Stimulated activated CD4-positive, alpha-beta T cell treated with anti-CD3 and anti-CD28 coated beads, Interleukin-2, amount 100 ng/mL, for 48 hours (primary cell): ENCODE results near the gene C3.

Experiments used
- DNase-seq, 2 donors: peaks; one replicate each; pipeline ENCODE4 v3.0.0-alpha.2; 2020

C3 gene

DNA sequence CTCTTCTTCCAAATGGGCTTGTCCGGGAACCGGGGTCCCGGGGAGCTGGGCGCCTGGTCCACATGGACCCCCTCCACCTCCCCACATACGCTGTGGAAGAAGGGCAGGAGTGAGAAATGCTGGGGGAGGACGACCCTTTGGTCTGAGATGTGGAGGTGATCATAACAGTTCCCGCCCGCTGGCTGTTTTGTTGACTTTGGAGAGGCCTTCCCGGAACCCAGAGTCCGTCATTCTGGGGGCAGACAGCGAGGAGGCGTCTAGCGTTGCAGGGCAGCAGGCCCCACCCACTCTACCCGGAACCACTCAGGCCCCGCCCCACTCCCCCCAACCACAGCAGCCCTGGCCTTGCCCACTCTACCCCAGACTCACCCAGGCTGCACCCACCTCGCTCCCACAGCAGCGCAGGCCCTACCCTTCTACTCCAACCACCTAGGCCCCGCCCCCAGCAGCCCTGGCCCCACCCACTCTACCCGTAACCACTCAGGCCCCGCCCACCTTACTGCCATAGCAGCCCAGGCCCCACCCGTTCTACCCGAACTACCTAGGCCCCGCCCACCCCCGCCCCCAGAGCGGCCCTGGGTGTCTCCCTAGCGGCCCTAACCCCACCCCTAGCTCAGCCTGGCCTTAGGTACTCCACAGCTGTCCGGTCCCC is 9.8 kb upstream of the C3 start:
- DNase-seq, result peak; percentile 39 to 55

DNA sequence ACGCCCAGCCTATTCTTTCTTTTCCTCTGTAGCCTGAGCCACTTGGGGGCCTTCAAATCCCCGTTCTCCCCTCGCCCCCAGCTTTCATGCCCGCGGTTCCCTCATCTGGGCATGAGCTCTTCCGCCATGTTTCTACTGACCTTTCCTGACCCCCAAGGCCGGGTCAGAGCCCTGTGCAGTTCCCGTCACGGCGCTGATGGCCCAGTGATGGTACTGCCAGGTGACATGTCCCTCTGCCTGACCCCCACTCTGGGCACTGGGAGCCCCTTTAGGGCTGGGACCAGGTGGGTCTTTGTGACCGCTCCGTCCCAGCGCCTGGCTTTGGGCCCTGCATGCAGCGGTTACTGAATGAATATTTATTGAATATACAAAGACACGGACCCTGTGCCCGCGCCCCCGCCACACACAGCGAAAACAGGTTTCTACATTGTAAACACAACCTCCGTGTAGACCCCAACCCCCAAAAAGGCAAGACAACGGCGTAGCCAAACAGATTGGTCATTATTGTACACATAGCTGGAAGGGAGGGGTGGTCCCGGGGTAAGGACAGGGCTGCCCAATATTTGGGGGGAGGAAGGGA is 9.2 kb upstream of the C3 start:
- DNase-seq, result no peak

DNA sequence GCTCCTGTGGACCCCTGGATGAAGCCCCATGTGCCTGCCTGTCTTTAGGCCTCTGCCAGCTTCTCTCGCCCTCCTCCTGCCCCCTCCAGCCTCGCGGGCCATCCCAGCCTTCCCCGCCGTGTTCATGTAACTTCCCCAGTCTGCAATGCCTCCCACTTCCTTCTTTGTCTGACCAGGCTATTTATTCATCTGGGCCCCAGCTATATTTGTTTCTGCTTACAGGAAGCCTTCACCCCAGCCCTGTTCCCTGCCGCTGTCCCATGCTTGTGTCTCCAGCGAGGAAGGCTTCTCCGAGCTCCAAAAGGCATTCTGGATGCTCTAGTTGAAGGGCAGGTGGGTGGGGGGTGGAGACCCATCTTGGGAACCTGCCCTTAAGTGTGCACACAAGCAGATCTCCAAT is 7.9 kb upstream of the C3 start:
- DNase-seq, result no peak

DNA sequence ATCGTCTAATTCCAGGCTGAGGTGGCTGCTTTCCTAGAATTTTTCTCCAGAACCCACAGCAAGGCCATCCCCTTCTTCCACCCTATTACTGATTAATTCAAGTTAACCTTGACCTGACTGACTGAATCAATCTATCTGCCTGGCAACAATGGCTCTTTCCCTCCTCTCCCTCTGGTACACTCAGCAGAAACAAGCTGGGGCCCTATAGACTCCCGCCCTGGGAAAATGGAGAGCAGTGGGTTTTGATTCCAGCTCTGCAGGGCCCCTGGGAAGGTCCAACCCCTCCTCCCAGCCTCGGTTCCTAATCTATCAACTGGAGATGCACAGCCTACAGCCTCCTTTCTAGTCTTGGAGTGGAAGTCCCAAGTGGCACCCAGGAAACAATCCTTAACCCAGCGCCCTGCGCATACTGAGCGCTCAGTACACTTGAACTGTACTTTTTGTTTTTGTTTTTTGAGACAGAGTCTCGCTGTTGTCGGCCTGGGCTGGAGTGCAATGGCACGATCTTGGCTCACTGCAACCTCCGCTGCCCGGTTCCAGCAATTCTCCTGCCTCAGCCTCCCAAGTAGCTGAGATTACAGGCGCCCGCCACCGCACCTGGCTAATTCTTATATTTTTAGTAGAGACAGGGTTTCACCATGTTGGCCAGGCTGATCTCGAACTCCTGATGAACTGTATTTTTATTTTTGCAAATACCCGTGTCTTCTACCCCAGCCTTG is 5.2 kb upstream of the C3 start:
- no peak for DNase-seq

DNA sequence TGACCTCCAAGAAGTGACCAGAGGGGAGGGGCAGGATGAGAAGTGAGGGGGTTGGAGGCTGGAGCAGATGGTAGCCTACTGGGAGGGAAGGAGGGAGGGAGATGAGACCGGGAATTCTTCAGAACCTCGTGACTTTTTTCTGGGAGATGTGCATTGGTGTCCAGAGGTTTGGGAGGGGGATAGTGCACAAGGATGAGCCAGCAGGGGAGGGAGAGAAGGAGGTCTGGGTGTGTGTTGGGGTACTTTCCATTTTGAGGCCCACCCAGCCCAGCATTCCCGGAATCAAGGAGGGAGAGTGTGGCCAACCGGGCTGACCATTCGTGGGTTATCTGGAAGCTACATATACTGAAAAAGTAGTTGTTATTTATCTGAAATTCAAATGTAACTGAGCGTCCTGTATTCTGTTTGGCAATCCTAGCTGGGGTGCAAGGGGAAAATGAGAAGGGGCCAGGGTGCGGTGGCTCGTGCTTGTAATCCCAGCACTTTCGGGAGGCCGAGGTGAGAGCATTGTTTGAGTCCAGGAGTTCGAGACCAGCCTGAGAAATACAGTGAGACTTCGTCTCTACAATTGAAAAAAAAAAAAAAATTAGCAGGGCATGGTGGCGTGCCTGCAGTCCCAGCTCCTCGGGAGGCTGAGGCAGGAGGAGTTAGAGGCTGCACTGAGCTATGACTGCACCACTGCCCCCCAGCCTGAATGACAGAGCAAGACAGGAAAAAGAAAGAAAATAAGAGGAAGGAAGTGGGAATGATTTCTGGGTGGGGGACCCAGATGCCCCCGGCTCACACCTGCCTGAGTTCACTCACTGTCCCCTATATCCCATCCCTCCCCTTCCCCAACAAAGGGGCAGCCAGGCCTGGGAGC is 4.4 kb upstream of the C3 start:
- DNase-seq, result no peak

DNA sequence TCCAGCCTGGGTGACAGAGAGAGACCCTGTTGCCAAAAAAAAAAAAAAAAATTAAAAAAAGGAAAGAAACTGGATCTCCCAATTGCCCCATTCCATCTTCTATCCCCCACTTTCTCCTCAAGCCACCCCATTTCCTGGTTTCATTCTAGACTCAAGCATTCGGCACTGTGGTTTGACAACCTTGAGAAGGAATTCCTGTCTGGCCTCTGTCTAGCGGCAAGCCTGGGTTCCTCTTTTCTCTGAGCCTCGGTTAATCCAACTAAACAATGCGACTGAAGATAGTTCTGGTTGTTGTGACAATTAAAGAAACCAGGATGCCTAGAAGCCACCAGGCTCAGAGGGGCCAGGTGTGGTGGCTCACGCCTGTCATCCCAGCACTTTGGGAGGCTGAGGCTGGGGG is 3.3 kb upstream of the C3 start:
- DNase-seq, result no peak

DNA sequence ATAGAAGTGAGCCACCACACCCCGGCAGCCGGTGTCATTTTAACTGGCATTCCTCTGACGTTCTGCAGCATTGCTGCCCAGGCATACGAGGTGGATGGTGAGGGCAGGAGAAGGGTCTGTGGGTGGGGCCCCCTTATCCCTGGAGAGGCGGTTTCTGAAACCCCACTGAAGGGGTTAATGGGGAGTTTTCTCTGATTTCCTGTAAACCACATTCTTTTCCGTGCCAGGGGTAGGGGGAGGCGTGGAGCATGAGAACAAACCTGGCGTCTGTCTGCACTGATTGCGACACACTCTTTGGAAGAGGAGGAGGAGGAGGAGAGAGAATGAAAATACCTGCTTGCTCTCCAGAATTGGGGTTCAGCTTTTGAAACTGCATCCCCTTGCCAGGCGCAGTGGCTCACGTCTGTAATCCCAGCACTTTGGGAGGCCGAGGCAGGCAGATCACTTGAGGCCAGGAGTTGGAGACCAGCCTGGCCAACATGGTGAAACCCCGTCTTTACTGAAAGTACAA is 2.7 kb upstream of the C3 start:
- DNase-seq, result no peak

DNA sequence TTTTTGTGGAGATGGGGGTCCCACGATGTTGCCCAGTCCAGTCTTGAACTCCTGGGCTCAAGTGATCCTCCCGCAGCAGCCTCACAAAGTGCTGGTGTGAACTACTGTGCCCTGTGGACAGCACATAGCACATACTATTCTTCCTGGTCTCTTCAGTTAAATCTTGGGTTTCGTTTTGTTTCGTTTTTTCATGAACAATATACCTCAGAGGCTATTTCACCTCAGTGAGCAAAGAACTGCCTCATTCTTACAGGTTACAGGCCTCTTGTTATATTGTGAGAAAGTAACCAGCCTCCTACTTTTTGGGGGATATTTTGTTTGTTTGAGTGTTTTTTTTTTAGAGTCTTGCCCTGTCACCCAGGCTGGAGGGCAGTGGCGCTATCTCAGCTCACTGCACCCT is 1.3 kb upstream of the C3 start:
- DNase-seq, result no peak

DNA sequence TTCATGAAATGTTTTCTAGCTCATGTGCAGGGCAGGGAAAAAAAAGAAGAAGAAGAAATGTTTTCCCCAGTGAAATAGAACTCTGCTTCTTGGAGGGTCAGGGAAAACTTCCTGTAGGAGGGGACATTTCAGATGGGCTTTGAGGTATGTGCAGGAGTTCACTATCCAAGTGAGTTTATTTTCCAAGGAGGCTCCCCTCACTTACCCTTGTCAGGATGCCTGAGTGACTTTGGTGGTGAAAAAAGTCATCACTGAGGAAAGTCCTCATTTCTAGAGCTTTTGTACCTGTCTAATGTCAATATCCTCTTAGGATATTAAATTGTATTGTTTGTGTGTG is 656 bp upstream of the C3 start:
- no peak for DNase-seq

DNA sequence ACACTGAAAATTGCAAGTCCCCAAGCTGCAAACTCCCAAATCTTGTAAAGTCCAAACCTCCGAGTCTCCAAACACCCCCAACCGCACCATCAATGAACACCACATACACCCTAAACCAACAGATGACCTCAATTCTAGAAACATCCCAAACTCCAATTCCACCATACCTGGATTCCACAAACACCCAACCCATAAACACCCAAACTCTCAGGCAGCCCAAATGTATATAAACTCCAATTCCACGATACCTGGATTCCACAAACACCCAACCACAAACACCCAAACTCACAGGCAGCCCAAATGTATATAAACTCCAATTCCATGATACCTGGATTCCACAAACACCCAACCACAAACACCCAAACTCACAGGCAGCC is 470 bp downstream of the C3 start:
- no peak for DNase-seq

DNA sequence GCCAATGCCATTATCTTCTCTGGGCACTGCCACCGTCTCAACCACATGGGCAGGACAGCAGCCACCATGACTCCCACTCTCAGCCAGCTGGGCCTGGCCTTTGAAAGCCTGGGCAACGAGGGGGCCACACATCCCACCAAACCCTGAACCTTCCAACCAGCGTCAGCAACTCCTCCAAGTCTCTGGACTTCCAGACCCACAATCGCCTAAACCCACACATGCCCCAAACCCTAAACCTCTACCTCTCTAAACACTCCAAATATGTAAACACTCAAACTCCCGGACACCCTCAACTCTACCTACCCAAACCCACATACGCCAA is 949 bp downstream of the C3 start:
- DNase-seq, result no peak

DNA sequence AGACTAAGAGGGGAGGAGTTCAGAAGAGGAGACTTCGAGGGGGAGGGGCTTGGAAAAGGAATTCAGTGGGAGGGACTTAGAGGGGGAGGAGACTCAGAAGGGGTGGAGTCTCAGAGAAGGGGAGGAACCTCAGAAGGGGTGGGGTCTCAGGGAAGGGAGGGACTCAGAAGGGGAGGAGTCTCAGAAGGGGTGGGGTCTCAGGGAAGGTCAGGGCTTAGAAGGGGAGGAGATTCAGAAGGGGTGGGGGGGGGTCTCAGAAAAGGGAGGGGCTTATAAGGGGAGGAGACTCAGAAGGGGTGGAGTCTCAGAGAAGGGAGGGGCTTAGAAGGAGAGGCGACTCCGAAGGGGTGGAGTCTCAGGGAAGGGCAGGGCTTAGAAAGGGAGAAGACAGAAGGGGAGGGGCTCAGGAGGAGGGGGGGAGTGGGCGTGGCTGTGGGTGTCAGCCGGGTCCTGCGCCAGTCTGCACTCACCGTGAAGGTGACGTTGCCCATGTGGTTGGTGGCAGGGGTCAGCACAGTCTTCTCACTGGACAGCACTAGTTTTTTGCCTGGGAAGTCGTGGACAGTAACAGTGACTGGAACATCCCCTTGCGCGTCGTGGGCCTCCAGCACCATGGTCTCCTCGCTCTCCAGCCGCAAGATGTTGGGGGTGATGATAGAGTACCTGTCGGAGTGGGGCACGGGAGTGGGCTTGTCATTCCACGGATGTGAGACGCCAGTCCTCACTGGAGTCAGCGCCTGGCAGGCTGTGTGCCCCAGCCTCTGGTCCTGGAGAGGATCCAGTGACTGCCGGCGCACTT is 1.5 kb downstream of the C3 start:
- DNase-seq, result peak in 1 of 2 donors; percentile 21

DNA sequence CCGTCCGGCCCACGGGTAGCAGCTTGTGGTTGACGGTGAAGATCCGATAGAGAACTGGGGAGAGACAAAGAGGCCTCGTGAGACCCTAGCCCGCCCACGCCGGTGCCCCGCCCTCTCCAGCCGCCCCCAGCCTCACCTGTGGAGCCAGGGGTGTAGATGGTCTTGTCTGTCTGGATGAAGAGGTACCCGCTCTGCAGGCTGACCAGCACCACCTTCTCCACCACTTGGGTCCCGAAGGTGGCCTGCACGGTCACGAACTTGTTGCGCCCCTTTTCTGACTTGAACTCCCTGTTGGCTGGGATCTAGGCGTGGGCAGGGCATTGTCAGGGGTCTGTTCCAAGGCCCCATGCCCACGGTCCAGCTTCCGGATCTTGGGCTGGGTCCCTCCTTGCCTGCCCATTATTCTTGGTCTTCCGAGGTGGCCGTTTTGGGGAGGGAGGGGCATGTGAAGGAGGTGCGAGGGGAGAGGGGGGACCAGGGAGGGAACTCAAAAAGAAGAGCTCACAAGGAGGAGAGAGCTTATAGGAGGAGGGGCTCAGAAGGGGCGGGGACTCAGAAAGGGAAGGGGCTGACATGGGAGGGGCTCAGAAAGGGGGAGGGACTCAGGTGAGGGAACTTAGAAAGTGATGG is 2.2 kb downstream of the C3 start:
- DNase-seq, result no peak

DNA sequence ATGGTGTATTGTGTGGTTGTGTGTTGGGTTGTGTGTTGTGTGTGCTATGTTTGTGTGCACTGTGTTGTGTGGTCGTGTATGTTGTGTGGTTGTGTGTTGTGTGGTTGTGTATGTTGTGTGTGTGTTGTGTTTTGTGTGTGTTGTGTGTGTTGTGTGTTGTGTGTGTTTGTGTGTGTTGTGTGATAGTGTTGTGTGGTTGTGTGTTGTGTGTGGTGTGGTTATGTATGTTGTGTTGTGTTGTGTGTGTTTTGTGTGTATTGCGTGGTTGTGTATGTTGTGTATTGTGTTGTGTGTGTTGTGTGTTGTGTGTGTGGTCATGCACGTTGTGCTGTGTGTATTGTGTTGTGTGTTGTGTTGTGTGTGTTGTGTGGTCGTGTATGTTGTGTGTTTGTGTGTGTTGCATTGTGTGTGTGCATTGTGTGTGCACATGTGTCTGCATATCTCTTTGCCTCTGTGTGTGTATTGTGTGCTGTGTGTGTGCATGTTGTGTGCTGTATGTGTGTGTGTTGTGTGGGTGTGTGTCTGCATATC is 2.9 kb downstream of the C3 start:
- no peak for DNase-seq

DNA sequence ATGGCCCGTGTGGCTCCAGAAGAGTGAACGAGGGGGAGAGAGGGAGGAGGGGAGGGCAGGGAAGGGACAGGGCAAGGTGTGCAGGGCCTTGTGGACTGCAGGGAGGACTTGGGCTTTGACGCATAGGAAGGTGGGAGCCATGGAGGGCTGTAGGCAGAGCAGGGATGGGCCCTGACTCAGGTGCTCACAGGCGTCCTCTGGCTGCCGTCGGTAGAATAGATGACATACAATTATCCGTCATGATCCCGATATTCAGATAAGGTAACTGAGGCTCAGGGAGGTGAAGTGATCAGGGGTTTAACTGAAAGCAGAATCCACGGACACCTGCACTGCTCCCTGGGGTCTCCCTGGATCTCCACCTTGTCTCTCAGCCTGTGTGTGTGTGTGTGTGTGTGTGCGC is 3.4 kb downstream of the C3 start:
- DNase-seq, result no peak

DNA sequence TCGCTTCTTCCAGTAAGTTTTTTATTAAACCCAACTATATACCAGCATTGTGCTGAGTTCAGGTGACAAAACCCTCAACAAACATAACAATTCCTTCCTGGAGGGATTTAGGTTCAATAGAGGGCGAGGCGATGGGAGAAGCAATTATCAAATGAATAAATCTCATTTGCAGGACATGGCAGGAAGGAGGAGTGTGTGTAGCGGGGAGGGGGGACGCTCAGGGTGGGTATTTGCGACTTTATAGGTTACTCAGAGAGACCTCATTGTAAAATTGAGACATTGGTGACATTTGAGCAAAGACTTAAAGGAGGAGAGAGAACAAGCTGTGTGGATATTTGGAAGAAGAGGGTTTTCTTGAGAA is 3.9 kb downstream of the C3 start:
- DNase-seq, result no peak

DNA sequence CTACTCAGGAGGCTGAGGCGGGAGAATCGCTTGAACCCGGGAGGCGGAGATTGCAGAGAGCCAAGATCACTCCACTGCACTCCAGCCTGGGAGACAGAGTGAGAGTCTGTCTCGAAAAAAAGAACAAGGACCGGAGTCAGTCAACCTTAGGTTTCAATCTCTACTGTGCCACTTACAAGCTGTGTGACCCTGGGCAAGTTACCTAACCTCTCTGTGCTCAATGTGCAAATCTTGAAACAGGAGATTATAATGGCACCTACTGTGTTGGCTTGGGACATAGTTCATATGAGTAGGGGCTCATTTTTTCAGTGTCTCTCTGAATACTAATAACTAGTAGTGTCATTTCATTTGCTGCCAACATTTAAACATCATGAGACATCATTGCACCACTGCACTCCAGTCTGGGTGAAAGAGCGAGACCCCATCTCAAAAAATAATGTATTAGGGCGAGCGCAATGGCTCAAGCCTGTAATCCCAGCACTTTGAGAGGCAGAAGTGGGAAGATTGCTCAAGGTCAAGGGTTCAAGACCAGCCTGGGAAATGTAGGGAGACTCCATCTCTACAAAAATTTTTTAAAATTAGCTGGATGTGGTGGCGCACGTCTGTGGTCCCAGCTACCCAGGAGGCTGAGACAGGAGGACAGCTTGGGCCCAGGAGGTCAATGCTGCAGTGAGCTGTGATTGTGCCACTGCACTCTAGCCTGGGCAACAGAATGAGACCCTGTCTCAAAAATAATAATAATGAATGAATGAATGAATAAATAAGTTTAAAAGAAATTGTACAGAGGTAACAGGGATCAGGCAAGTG is 5.5 kb downstream of the C3 start:
- DNase-seq, result no peak

DNA sequence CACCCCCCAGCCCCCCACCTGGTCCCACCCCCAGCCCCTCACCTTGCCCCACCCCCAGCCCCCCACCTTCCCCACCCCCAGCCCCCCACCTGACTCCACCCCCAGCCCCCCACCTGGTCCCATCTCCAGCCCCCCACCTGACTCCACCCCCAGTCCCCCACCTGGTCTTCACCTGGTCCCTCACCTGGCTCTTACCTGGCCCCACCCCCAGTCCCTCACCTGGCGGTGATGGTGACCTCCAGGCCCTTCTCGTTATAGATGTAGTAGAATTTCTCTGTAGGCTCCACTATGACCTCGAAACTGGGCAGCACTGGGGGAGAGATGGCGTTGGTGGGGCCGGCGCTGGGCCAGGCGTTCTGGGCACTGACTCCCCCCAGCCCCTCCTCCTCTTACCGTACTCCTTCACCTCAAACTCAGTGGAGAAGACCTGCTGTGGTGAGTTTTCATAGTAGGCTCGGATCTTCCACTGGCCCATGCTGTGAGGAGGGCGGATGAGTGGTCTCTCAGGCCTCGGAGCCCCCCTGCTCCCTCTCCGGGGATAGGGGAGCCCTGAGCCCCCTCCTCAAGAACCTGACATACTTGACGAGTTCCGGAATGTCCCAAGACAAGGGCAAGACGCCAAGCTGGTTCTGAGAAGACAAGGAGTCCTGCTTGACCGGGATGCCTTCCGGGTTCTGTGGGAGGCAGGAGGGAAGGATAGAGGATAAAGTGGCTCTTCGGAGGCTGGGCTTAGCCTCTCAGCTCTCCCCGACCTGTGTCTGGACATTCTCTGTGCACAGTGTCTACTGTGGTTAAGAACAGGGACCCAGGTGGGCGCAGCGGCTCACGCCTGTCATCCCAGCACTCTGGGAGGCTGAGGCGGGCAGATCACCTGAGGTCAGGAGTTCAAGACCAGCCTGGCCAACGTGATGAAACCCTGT is 6.4 kb downstream of the C3 start:
- DNase-seq, result no peak

DNA sequence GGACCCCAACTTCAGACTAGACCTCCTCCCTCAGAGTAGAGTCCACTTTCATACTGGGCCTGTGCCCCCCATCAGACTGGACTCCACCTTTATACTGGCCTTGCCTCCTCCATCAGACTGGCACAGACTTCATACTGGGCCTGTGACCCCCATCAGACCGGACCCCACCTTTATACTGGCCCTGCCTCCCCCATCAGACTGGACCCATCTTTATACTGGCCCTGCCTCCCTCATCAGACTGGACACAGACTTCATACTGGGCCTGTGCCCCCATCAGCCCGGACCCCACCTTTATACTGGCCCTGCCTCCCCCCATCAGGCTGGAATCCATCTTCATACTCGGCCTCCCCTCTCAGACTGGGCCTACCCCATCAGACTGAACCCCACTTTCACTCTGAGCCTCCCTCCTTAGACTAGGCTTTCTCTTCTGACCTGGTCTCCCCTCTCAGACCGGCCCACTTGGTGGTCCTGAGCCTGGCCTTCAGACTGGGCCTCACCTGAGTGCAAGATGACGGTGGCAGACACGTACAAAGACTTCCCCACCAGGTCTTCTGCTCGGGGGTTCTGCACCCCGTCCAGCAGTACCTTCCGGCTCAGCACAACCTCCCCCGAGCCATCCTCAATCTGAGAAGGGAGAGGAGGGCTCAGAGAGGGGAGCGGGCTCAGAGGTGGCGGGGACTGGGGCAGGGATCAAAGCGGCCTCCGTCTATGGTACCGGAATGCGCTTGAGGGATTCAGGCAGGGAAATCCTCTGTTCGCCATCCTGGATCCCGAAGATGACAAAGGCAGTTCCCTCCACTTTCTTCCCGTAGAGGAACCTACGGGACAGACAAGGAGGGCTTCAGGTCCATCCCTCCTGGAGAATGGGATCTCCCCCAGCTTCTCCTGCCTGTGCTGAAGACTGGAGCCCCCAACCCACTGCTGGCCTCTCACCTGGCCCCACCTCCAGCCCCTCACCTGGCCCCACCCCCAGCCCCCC is 7.5 kb downstream of the C3 start:
- DNase-seq, result no peak
